ENCODE data around the gene POU6F2. TPM values are rescaled to one million over a fixed set of nuclear protein-coding genes. Genes with fewer than 3 reads are reported as not detected.

POU6F2 gene
- total and polyA plus RNA-seq, 12 donors: 0.03 to 0.31 (median 0.19) TPM; not detected in 9

GRCh38 chr7:39336442-39336841, 358.7 kb downstream of the POU6F2 start:
- H3K9me3 ChIP-seq (replicated peaks in 1 of 3): no peaks in the 10 kb centered on the region
- no peaks in the 10 kb centered on the region for H3K36me3 ChIP-seq (replicated peaks in 1 of 2)
- no peak for DNase-seq
- TF ChIP-seq CTCF (IDR thresholded peaks at IDR 0.05): no peak
- no peak for TF ChIP-seq POLR2A (IDR thresholded peaks at IDR 0.05)
- 24 to 41% (median 34%) methylated on average over 2 of the region's 2 CpGs for WGBS, 4 donors
- no peaks in the 10 kb centered on the region for H3K27me3 ChIP-seq
- no peaks in the 10 kb centered on the region for H3K4me1 ChIP-seq (replicated peaks in 1 of 2)
- H3K4me3 ChIP-seq: no peak overlapping the region
- no peak overlapping the region for H3K27ac ChIP-seq
- intact Hi-C loops (cut with DNase I): no loop called here

GRCh38 chr7:39338716-39339115, 361.0 kb downstream of the POU6F2 start:
- Histone ChIP-seq H3K36me3 (replicated peaks in 1 of 2) (no peaks in the 10 kb centered on the region), H3K4me1 (replicated peaks in 1 of 2) (no peaks in the 10 kb centered on the region), H3K9me3 (replicated peaks in 1 of 3) (no peaks in the 10 kb centered on the region), H3K4me3 (no peak overlapping the region), H3K27ac (no peak overlapping the region), H3K27me3 (no peaks in the 10 kb centered on the region)
- WGBS, 4 donors: 87 to 93% (median 90%) methylated on average over 2 of the region's 2 CpGs
- DNase-seq: no peak
- intact Hi-C loops (cut with DNase I): no loop called here
- TF ChIP-seq POLR2A (IDR thresholded peaks at IDR 0.05) (no peak), CTCF (IDR thresholded peaks at IDR 0.05) (no peak)

GRCh38 chr7:39339591-39339990, 361.9 kb downstream of the POU6F2 start:
- TF ChIP-seq CTCF (IDR thresholded peaks at IDR 0.05) (no peak), POLR2A (IDR thresholded peaks at IDR 0.05) (no peak)
- Histone ChIP-seq H3K27ac (no peak overlapping the region), H3K4me1 (replicated peaks in 1 of 2) (no peaks in the 10 kb centered on the region), H3K36me3 (replicated peaks in 1 of 2) (no peaks in the 10 kb centered on the region), H3K9me3 (replicated peaks in 1 of 3) (no peaks in the 10 kb centered on the region), H3K4me3 (no peak overlapping the region), H3K27me3 (no peaks in the 10 kb centered on the region)
- WGBS, 4 donors: 77 to 91% (median 84%) methylated on average over 9 to 10 of the region's 10 CpGs
- DNase-seq: no peak
- intact Hi-C loops (cut with DNase I): no loop called here

GRCh38 chr7:39341083-39341482, 363.4 kb downstream of the POU6F2 start:
- H3K36me3 ChIP-seq (replicated peaks in 1 of 2): no peaks in the 10 kb centered on the region
- no peak for DNase-seq
- H3K4me3 ChIP-seq: no peak overlapping the region
- no peak overlapping the region for H3K27ac ChIP-seq
- H3K4me1 ChIP-seq (replicated peaks in 1 of 2): no peaks in the 10 kb centered on the region
- WGBS, 4 donors: 70 to 76% (median 73%) methylated on average over 5 of the region's 5 CpGs
- intact Hi-C loops (cut with DNase I): no loop called here
- no peaks in the 10 kb centered on the region for H3K27me3 ChIP-seq
- TF ChIP-seq POLR2A (IDR thresholded peaks at IDR 0.05) (no peak), CTCF (IDR thresholded peaks at IDR 0.05) (no peak)
- H3K9me3 ChIP-seq (replicated peaks in 1 of 3): no peaks in the 10 kb centered on the region
